Measurements from ENCODE around the gene CEACAM19. TPM values are rescaled to one million over a fixed set of nuclear protein-coding genes. Genes with fewer than 3 reads are reported as not detected.

CEACAM19 gene
- total and polyA plus RNA-seq, 2 of the 13 experiments (the other 11 are each of a cell fraction or from before 2014, with no cell fraction given), result 1.3 to 4.0 TPM

DNA sequence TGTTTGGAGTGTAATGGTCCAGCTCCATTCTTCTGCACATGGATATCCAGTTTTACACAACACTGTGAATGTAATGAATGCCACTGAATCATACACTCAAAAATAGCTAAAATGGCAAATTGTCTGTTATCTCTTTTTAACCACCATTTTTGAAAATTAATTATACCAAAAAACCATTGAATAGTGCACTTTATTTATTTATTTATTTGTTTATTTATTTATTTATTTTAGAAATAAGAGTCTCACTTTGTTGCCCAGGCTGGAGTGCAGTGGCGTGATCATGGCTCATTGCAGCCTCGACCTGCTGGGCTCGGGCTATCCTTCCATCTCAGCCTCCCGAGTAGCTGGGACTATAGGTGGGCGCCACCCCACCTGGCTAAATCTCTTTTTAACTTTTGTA is 7.3 kb upstream of the CEACAM19 start:
- intact Hi-C loops (cut with micrococcal nuclease; ENCODE audit: unreplicated experiment), result no loop called here
- in situ Hi-C loops (cut with HindIII; ENCODE audit: extremely low pct_ligation_motif_present, low pct_unique_long_range_greater_than_20kb), result no loop called here
- Histone ChIP-seq H2AFZ (ENCODE audit: low read length) (no peak overlapping the region), H3K4me1 (ENCODE audit: insufficient read depth, low read length) (peaks cover 3% of the 10 kb centered on the region), H3K36me3 (replicated peaks in 1 of 2; ENCODE audit: control insufficient read depth in 1 of 2, insufficient read depth in 2 of 2, low read length in 2 of 2) (peaks cover 25 to 43% of the 10 kb centered on the region in 2 experiments), H3K27me3 (ENCODE audit: control insufficient read depth in 1 of 2, insufficient read depth in 2 of 2, low read length in 2 of 2) (no peaks in the 10 kb centered on the region), H3K27ac (ENCODE audit: extremely low read length, insufficient read depth, low read length) (no peak overlapping the region), H3K9ac (ENCODE audit: insufficient read depth, low read depth, low read length) (no peak overlapping the region), H3K79me2 (ENCODE audit: insufficient read depth, low read length) (no peaks in the 10 kb centered on the region), H3K4me3 (replicated peaks in 1 of 3; ENCODE audit: insufficient read depth in 1 of 3, low read depth in 2 of 3, low read length in 3 of 3) (no peak overlapping the region), H3K4me2 (ENCODE audit: low read depth, low read length) (no peak overlapping the region), H3K9me3 (ENCODE audit: low read length) (no peaks in the 10 kb centered on the region), H4K20me1 (ENCODE audit: insufficient read depth, low read length) (0 out of 2 replicates have a peak, but pooled peaks cover 4% of the 10 kb centered on the region)
- BruUV-seq (replicated peaks), result no TSS peak
- WGBS (ENCODE audit: low lambda C conversion rate), result 94% methylated on average over 5 of the region's 5 CpGs
- ChIA-PET CTCF (ENCODE audit: low intra/inter-chr PET ratio, low total read pairs) (no interaction called here), POLR2A (interaction anchor here (0.9 to 1.3 kb wide), 3 partner anchors 9 to 81 kb away, joined by 3 read pairs; no protein-coding TSS in a partner anchor)
- ATAC-seq, result no peak
- no peak for TF ChIP-seq HNRNPL (IDR thresholded peaks at IDR 0.05; ENCODE audit: low read depth, low read length)
- no peak for TF ChIP-seq ZMYM3 (CRISPR knock-in tag; IDR thresholded peaks at IDR 0.05)
- TF ChIP-seq, protein P1, sequence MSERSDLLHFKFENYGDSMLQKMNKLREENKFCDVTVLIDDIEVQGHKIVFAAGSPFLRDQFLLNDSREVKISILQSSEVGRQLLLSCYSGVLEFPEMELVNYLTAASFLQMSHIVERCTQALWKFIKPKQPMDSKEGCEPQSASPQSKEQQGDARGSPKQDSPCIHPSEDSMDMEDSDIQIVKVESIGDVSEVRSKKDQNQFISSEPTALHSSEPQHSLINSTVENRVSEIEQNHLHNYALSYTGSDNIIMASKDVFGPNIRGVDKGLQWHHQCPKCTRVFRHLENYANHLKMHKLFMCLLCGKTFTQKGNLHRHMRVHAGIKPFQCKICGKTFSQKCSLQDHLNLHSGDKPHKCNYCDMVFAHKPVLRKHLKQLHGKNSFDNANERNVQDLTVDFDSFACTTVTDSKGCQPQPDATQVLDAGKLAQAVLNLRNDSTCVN (CRISPR knock-in tag; IDR thresholded peaks at IDR 0.05; ENCODE audit: borderline replicate concordance), result no peak
- TF ChIP-seq, protein P2, sequence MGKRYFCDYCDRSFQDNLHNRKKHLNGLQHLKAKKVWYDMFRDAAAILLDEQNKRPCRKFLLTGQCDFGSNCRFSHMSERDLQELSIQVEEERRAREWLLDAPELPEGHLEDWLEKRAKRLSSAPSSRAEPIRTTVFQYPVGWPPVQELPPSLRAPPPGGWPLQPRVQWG (CRISPR knock-in tag; IDR thresholded peaks at IDR 0.05; ENCODE audit: borderline replicate concordance, low read depth), result no peak
- TF ChIP-seq RFX3 (CRISPR knock-in tag; IDR thresholded peaks at IDR 0.05), result no peak
- no peak for TF ChIP-seq HHEX (CRISPR knock-in tag; IDR thresholded peaks at IDR 0.05)
- TF ChIP-seq, protein P3, sequence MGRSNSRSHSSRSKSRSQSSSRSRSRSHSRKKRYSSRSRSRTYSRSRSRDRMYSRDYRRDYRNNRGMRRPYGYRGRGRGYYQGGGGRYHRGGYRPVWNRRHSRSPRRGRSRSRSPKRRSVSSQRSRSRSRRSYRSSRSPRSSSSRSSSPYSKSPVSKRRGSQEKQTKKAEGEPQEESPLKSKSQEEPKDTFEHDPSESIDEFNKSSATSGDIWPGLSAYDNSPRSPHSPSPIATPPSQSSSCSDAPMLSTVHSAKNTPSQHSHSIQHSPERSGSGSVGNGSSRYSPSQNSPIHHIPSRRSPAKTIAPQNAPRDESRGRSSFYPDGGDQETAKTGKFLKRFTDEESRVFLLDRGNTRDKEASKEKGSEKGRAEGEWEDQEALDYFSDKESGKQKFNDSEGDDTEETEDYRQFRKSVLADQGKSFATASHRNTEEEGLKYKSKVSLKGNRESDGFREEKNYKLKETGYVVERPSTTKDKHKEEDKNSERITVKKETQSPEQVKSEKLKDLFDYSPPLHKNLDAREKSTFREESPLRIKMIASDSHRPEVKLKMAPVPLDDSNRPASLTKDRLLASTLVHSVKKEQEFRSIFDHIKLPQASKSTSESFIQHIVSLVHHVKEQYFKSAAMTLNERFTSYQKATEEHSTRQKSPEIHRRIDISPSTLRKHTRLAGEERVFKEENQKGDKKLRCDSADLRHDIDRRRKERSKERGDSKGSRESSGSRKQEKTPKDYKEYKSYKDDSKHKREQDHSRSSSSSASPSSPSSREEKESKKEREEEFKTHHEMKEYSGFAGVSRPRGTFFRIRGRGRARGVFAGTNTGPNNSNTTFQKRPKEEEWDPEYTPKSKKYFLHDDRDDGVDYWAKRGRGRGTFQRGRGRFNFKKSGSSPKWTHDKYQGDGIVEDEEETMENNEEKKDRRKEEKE (IDR thresholded peaks at IDR 0.05), result no peak
- no peak for TF ChIP-seq ZNF136 (CRISPR knock-in tag; IDR thresholded peaks at IDR 0.05; ENCODE audit: low read depth)
- no peak for DNase-seq (ENCODE audit: low spot score)
- no peak for FAIRE-seq
